ENCODE measurements around the gene NUTM2F. TPM values are rescaled to one million over a fixed set of nuclear protein-coding genes. Genes with fewer than 3 reads are reported as not detected.
"Not testable (repeated sequence)": the region's sequence is repeated elsewhere in the genome, so short reads cannot be mapped to it uniquely, and the experiment has no call there.

The NUTM2F gene, protein sequence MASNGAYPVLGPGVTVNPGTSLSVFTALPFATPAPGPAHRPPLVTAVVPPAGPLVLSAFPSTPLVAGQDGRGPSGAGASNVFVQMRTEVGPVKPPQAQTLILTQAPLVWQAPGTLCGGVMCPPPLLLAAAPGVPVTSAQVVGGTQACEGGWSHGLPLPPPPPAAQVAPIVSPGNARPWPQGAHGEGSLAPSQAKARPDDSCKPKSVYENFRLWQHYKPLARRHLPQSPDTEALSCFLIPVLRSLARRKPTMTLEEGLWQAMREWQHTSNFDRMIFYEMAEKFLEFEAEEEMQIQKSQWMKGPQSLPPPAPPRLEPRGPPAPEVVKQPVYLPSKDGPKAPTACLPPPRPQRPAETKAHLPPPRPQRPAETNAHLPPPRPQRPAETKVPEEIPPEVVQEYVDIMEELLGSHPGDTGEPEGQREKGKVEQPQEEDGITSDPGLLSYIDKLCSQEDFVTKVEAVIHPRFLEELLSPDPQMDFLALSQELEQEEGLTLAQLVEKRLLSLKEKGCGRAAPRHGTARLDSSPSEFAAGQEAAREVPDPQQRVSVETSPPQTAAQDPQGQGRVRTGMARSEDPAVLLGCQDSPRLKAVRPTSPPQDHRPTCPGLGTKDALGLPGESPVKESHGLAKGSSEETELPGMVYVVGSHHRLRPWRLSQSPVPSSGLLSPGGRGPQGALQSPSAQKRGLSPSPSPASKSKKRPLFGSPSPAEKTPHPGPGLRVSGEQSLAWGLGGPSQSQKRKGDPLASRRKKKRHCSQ
- total RNA-seq, result not detected
- long read RNA-seq, result 0 reads

DNA sequence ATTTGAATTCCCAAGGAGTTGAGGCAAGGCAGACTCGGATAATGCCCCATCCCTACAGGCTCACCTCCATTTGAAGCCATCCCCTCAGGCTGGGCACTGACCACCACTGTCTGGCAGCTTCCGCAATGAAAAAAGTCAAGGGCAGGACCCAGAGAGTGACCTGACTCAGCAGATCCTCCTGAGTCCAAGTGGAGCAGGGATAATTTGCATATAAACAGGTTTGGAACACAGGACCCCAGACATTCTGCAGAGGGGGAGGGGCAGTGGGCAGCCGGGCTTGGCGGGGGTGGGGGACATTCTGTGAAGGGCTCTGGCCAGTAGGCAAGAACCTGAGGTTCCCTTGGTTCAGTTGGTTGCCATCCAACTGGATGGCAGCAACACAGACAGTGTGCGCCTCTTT lies at the start of gene NUTM2F:
NUTM2F (minus strand) TSS at position 101 of the 400 bp plus-strand sequence; CDS start at position 80, 21 bp downstream.
- ATAC-seq; intact Hi-C loops (cut with DNase I, micrococcal nuclease); DNase-seq: not testable (repeated sequence)

DNA sequence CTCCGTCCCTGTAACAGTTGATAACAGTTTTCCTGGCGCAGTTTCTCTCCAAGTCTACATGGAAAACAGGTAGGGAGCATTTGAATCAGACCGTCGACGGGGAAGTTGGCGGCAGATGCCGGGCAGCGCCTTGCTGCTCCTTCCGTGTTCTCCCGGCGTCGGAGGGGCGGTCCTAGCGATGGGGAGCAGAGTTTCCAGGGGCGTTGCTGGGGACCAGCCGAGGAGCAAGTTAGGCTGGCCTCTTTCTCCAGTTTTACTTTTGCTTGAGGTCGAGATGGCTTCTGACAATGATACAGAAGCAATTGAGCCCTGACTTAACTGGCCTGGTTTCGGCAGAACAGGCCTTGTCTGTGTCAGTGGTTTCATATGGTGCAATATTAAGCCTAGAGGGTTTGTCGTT lies 46.8 kb upstream of the NUTM2F start:
- peak; percentile 73 for ATAC-seq
- peak in 1 of 2 donors; percentile 13 for DNase-seq
- intact Hi-C loops (cut with DNase I, micrococcal nuclease), result not testable (repeated sequence)

DNA sequence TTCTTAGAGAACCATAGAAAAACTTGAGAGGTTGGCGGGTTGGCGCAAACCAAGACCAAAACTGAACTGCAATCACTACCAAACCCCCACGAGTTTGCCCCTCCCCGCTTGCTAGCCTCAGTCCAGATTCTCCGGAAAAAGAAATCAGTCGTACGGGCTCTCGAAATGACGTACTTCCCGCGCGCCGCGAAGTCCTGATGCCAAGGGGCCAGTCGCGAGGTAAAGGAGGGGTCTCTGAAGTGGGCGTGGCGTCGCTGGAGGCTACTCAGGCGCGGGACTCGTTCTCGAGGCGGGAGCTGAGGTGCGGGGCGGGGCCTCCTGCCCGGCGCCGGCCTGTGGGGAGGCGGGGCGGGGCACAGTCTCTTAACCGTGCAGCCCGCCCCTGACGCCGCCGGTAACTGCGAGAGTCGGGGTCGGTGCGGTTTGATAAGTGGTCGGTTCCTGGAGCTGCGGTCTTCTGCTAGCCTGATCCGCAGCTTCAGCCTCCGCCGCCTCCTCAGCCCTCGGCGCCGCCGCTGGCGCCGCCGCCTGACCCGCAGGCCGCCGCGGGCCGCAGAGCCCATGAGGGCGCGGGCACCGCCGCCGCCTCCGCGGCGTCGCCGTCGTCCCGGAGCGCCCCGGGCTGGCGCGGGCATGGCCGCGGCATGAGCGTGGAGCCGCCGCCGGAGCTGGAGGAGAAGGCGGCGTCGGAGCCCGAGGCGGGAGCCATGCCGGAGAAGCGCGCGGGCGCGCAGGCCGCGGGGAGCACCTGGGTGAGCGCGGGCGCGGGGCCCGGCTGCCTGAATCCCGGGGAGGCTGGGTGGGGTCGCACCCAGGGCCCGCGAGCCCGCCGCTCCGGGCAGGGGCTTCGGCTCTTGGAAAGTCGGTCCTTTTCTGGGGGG lies 46.0 kb upstream of the NUTM2F start:
- intact Hi-C loops (cut with DNase I, micrococcal nuclease), result not testable (repeated sequence)
- ATAC-seq, result peak; percentile 97

DNA sequence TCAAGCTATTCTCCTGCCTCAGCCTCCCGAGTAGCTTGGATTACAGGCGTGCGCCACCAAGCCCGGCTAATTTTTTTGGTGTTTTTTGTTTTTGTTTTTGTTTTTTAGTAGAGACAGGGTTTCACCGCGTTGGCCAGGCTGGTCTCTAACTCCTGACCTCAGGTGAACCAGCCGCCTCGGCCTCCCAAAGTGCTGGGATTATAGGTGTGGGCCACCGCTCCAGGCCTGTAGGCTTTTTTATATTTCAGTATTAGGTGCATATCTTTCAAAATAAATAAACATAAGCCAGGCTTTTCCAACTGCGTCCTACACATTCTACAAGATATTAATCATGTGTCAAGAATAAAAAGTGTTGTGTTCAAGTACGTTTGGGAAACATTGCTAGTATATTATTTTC lies 45.3 kb upstream of the NUTM2F start:
- DNase-seq; ATAC-seq; intact Hi-C loops (cut with DNase I, micrococcal nuclease): not testable (repeated sequence)

More for the DNA sequence above, 46.0 kb upstream of the NUTM2F start:
- DNase-seq, result peak; percentile 91 to 94

DNA sequence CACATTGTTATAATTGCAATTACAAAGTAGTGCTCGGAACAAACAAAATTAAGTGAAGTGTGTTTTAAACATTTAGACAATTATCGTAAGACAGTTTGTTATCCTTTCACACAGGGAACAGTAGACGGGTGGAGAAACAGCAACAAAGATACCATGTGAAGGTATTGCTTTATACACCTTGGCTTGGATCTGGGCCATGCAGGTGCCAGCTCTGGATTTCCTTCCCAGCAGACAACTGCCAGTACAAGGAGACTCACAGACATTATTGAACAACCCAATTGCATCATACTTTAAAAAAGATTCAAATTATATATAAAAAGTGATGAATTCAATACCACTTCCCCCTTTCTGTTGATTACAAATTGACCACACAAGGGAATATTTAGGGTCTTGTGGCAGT lies 41.8 kb upstream of the NUTM2F start:
- intact Hi-C loops (cut with DNase I, micrococcal nuclease); ATAC-seq: not testable (repeated sequence)
- DNase-seq, result peak in 1 of 2 donors; percentile 13

DNA sequence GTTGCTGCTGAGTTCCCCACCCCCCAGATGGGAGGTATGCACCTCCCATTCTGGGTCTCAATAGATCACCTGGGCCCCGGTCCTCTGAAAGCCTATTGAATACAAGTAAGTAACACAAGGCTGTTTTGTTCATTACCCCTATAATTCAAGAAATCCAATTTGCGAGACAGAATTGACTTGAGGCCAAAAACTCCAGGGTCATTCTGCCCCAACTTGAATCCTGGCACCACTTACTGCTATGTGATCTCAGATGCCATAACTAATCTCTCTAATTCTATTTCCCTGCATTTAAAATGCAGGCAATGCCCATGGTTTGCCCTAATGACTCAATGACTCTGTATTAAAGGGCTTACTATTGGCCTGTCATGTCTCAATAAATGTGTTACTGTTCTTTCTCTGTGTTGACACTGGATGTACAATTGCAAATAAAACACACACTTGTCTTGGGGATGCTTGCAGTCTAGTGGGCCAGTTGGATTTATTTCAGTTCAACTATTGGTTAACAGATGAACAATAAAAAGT lies 35.7 kb upstream of the NUTM2F start:
- intact Hi-C loops (cut with DNase I, micrococcal nuclease); DNase-seq; ATAC-seq: not testable (repeated sequence)

DNA sequence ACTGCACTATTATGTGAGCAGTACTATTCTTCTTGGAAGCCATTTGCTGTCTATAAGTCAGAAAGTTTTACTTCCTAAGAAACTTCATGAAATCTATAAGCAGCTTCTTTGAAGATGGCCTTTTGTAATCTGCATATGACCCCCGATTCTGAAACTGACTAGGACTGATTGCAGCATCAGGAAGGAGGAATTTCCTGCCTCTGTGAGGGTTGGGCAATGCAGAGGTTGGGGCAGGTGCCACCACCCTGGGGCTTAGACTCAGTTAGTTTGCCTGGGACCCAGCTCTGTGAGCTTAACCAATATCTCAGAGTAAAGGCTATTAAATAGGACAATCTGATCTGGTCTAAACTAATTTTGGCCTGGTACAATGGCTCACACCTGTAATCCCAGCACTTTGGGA lies 28.7 kb upstream of the NUTM2F start:
- intact Hi-C loops (cut with DNase I, micrococcal nuclease); DNase-seq; ATAC-seq: not testable (repeated sequence)

DNA sequence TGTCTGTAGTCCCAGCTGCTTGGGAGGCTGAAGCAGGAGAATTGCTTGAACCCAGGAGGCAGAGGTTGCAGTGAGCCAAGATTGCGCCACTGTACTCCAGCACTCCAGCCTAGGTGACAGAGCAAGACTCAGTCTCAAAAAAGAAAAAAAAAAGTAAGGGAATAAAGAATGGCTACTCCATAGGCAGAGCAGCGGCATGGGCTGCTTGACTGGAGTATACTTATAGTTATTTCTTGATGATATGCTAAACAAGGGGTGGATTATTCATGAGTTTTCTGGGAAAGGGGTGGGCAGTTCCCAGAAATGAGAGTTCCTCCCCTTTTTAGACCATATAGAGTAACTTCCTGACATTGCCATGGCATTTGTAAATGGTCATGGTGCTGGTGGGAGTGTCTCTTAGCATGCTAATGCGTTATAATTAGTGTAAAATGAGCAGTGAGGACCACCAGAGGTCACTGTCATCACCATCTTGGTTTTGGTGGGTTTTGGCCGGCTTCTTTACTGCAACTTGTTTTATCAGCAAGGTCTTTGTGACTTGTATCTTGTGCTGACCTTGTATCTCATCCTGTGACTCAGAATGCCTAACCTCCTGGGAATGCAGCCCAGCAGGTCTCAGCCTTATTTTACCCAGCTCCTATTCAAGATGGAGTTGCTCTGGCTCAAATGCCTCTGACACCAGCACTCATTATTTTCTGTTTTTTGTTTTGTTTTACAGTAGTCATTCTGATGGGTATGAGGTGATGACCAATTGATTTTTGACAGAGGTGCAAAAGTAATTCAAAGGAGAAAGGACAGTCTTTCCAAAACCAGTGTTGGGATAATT lies 23.7 kb upstream of the NUTM2F start:
- intact Hi-C loops (cut with DNase I, micrococcal nuclease); DNase-seq; ATAC-seq: not testable (repeated sequence)

DNA sequence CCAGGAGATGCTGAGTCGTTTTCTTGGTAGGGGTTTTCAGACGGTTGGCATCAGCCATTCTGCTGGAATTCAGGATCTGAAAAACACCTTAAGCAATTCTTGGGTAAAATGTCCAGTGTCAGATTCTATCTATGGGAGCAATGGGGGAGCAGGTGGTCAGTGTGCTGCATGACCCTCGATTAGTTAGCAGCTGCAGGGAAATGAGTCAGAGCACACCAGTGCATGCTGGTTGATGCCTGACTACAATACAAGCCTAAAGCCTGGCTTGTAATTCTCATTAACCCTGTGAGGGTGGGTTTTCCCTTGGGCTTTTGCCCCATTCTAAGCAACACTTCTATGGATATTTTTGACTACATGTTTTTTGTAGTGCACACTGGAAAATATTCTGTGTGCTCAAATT lies 20.3 kb upstream of the NUTM2F start:
- intact Hi-C loops (cut with DNase I, micrococcal nuclease); ATAC-seq; DNase-seq: not testable (repeated sequence)

DNA sequence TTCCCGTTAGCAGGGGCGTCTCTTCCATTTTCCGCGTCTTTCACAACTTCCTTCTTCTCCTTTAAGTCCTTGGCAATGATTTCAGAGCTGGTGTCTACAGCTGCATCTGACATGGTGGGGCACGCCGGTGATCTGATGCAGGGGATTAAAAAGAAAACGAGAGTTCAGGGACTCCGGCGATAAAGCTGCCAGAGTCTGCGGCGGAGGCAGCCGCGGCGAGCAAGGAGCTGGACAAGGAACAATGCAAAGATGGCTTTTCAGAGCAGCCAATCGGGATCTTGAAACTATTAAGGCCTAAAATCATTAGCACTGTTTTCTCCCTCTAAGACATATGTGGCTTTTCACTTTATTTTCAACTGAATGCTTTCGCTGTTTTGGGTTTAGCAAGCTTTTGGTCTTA lies 19.0 kb upstream of the NUTM2F start:
- intact Hi-C loops (cut with DNase I, micrococcal nuclease); ATAC-seq; DNase-seq: not testable (repeated sequence)

DNA sequence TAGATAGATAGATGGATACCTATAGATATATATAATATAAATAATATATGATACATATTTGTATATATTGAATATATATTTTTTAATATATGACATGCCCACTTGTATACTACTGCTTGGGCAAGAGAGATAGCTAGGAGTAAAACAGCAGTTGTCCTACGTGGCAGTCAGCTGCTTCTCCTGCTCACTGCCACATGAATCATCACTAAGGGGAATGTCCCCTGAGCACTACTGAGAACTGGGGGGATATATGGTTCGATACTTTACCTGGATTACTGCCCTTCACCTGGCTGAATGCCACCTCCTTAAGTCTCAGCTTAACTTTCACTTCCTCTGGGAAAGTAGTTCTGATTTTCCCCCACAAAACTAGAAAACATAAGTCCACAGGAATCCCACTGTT lies 13.3 kb upstream of the NUTM2F start:
- DNase-seq; intact Hi-C loops (cut with DNase I, micrococcal nuclease); ATAC-seq: not testable (repeated sequence)

DNA sequence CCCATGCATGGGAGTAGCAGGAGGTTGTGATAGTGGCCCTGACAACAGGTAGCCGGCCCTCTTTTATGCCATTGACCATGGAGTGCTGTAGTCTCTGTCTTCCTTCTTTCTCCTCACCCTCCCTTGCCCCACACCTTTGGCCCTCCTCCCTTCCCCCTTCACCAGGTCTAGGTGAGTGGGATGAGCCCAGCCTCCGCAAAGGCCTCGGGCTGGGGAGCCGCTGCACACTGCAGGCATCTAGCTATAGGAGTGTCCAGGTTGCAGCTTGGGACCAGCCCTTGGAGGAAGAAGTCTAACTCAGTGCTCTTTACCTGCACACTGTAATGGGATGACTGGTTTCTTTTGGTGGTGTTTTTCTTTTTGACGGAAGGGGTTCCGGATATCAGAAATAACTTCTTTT lies 12.3 kb upstream of the NUTM2F start:
- ATAC-seq; DNase-seq; intact Hi-C loops (cut with DNase I, micrococcal nuclease): not testable (repeated sequence)

DNA sequence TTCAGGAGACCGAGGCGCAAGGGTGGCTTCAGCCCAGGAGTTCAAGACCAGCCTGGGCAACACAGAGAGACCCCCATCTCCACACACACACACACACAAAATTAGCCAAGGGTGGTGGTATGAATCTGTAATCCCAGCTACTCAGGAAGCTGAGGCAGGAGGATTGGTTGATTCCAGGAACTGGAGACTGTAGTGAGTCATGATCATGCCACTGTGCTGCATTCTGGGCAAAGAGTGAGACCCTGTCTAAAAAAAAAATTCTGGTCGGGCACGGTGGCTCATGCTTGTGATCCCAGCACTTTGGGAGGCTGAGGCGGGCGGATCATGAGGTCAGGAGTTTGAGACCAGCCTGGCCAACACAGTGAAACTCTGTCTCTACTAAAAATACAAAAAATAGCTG lies 11.2 kb upstream of the NUTM2F start:
- intact Hi-C loops (cut with DNase I, micrococcal nuclease); ATAC-seq: not testable (repeated sequence)

DNA sequence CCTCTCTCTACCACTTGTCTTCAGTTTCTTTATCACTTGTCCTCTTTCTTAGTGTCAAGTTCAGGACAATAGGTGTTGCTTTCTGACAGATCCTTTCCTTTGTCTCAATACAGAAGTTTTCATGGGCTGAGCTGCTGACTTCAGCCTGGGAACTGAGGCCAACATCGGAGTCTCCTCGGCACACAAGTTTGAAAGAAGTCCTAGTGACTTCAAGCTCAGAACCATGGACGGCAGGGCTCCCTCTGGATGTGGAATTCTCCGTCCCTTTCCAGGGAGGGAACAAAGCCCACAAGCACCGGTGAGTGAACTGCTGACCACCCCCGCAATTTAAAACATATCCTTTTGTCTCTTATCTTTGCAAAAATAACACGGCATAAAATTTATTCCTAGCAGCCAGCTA lies 10.3 kb upstream of the NUTM2F start:
- ATAC-seq; intact Hi-C loops (cut with DNase I, micrococcal nuclease); DNase-seq: not testable (repeated sequence)

More for the DNA sequence above, 11.2 kb upstream of the NUTM2F start:
- not testable (repeated sequence) for DNase-seq

DNA sequence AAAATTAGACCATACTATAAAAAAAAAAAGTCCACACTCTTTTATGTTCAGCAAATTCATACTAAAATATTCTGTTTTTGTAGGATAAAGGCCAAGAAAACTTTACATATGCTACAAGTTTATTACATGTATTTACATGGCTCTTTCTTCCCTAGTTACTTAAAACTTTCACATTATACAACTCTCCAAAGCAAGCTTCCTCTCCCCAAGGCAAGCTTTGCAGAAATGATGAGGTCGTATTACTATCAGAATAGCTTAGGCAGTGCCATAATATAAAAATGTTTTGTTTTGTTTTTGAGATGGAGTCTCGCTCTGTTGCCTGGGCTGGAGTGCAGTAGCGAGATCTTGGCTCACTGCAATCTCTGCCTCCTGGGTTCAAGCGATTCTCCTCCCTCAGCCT lies 8.0 kb upstream of the NUTM2F start:
- ATAC-seq; DNase-seq; intact Hi-C loops (cut with DNase I, micrococcal nuclease): not testable (repeated sequence)

DNA sequence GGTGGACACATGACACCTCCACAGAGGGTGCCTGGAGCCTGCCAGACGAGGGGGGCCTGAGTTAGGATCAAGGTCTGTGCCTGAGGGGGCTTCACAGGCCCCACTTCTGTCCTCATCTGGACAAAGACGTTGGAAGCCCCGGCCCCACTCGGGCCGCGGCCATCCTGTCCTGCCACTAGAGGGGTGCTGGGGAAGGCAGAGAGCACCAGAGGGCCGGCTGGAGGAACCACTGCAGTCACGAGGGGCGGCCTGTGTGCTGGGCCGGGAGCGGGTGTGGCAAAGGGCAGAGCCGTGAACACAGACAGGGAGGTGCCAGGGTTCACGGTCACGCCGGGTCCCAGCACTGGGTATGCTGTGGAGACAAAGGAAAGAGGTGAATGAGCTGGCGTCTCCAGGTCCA lies 2.9 kb downstream of the NUTM2F start:
- DNase-seq; intact Hi-C loops (cut with DNase I, micrococcal nuclease): not testable (repeated sequence)
- ATAC-seq, result peak; percentile 40

DNA sequence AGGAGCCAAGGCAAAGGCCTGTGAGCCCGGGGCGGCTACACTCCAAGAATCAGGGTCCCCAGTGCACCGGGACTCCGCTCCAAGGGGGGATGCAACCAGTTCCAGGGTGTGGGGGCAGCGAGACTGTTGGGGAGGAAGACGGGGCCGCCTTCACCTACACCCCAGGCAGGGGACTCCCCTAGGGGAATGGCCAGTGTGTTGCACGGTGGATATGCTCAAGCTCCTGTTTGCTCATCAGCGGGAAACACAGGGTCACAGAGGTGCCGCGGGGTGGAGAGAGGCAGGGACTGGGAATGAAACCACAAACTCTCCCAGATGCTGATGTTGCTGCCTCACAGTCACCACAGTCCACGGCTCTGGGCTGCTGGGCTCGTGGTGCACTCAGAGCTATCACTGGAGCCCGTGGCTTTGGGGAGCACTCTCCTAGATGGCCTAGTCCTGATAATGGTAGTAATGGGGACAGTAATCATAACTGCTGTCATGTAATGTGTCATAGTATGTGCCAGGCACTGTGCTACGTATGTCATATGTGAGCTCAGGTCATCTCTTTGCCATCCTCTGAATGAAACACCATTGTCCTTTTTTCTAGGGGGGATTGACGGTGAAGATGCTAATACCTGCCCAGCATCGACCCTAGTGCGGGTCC lies 5.2 kb downstream of the NUTM2F start:
- DNase-seq; intact Hi-C loops (cut with DNase I, micrococcal nuclease); ATAC-seq: not testable (repeated sequence)
